ENCODE results near the gene ANKS4B.

GRCh38 chr16:21183995-21184394, 49.5 kb upstream of the ANKS4B start:
- TF ChIP-seq, protein P1, sequence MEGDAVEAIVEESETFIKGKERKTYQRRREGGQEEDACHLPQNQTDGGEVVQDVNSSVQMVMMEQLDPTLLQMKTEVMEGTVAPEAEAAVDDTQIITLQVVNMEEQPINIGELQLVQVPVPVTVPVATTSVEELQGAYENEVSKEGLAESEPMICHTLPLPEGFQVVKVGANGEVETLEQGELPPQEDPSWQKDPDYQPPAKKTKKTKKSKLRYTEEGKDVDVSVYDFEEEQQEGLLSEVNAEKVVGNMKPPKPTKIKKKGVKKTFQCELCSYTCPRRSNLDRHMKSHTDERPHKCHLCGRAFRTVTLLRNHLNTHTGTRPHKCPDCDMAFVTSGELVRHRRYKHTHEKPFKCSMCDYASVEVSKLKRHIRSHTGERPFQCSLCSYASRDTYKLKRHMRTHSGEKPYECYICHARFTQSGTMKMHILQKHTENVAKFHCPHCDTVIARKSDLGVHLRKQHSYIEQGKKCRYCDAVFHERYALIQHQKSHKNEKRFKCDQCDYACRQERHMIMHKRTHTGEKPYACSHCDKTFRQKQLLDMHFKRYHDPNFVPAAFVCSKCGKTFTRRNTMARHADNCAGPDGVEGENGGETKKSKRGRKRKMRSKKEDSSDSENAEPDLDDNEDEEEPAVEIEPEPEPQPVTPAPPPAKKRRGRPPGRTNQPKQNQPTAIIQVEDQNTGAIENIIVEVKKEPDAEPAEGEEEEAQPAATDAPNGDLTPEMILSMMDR (IDR thresholded peaks at IDR 0.05; ENCODE audit: poor library complexity, severe bottlenecking) = no peak
- TF ChIP-seq MXI1 (conservative IDR thresholded peaks at IDR 0.05; ENCODE audit: poor library complexity, severe bottlenecking) (no peak), SMC3 (conservative IDR thresholded peaks at IDR 0.05; ENCODE audit: poor library complexity) (no peak), POLR2AphosphoS5 (IDR thresholded peaks at IDR 0.05) (no peak), EZH2 (IDR thresholded peaks at IDR 0.05; ENCODE audit: borderline replicate concordance, insufficient read depth, low read length, poor library complexity, severe bottlenecking) (no peak), TAF1 (IDR thresholded peaks at IDR 0.05; ENCODE audit: low read depth) (no peak), EP300 (conservative IDR thresholded peaks at IDR 0.05; ENCODE audit: poor library complexity, severe bottlenecking) (no peak), REST (IDR thresholded peaks at IDR 0.05; ENCODE audit: borderline replicate concordance) (no peak)
